Measurements from ENCODE around the gene HIVEP1. TPM values are rescaled to one million over a fixed set of nuclear protein-coding genes. Genes with fewer than 3 reads are reported as not detected.

The HIVEP1 gene
- total RNA-seq (2021), result 19.9 to 24.3 TPM (median 20.9 TPM) in 3 replicates
- Bru-seq, nascent RNA, result percentile 86 among the genes with signal in this experiment
- long read RNA-seq, experiment 1, full-length matches to known transcripts, result 1 of 24 reads
- long read RNA-seq, experiment 1, partial matches to known transcripts, result 14 of 24 reads
- long read RNA-seq, experiment 1, other reads (novel, unspliced or antisense), result 9 of 24 reads
- long read RNA-seq, experiment 2, partial matches to known transcripts, result 10 of 16 reads
- long read RNA-seq, experiment 2, other reads (novel, unspliced or antisense), result 6 of 16 reads
- long read RNA-seq, experiment 3, partial matches to known transcripts, result 0 of 1 reads
- long read RNA-seq, experiment 3, other reads (novel, unspliced or antisense), result 0 of 1 reads

GRCh38 chr6:12012038-12012557, at the start of gene HIVEP1:
Gene HIVEP1 (plus strand): TSS chr6:12012312. CDS start chr6:12015629, 3,317 bp downstream.
- H3K4me3 Mint-ChIP-seq, result peak within 1 kb of the TSS; percentile 93
- H3K36me3 Mint-ChIP-seq, result peaks cover 28% of the 10 kb centered on the region
- CTCF ChIA-PET, result interaction anchor here (0.6 kb wide), 1 partner anchor 591 kb away, joined by 3 read pairs; no protein-coding TSS in a partner anchor
- ATAC-seq, result no peak
- H3K27ac Mint-ChIP-seq, result peak within 1 kb of the TSS; percentile 98
- H3K9me3 Mint-ChIP-seq, result peaks cover 15% of the 10 kb centered on the region
- peaks cover 36% of the 10 kb centered on the region for H3K4me1 Mint-ChIP-seq
- no peaks in the 10 kb centered on the region; the same call in 1 of the 2 replicates for H3K27me3 Mint-ChIP-seq (ENCODE audit: low read depth)
- DNase-seq (ENCODE audit: low spot score), result peak; percentile 41
- POLR2A ChIA-PET, result interaction anchor here (0.6 to 1.6 kb wide), 5 partner anchors 61 to 355 kb away, joined by 3 to 4 read pairs (median 3); no protein-coding TSS in a partner anchor
- TF ChIP-seq GRHL2 (CRISPR knock-in tag; IDR thresholded peaks at IDR 0.05; ENCODE audit: insufficient replicate concordance, severe bottlenecking), result no peak
- TF ChIP-seq USF2 (CRISPR knock-in tag; IDR thresholded peaks at IDR 0.05), result no peak
- no peak for TF ChIP-seq TEAD4 (CRISPR knock-in tag; IDR thresholded peaks at IDR 0.05)
- no peak for TF ChIP-seq ATF6 (CRISPR knock-in tag; IDR thresholded peaks at IDR 0.05)
- no peak for TF ChIP-seq GABPB1 (CRISPR knock-in tag; IDR thresholded peaks at IDR 0.05)
- TF ChIP-seq ZNF423 (CRISPR knock-in tag; IDR thresholded peaks at IDR 0.05), result no peak
- no peak for TF ChIP-seq NR2C2 (CRISPR knock-in tag; IDR thresholded peaks at IDR 0.05)
- no peak for TF ChIP-seq NR1H2 (CRISPR knock-in tag; IDR thresholded peaks at IDR 0.05)
- TF ChIP-seq RELA (CRISPR knock-in tag; IDR thresholded peaks at IDR 0.05; ENCODE audit: borderline replicate concordance), result no peak
- no peak for TF ChIP-seq ELF4 (CRISPR knock-in tag; IDR thresholded peaks at IDR 0.05; ENCODE audit: low read depth)
- TF ChIP-seq TP53 (CRISPR knock-in tag; IDR thresholded peaks at IDR 0.05), result no peak
- TF ChIP-seq CBFB (CRISPR knock-in tag; IDR thresholded peaks at IDR 0.05; ENCODE audit: low read depth), result no peak
- no peak for TF ChIP-seq ESRRA (CRISPR knock-in tag; IDR thresholded peaks at IDR 0.05; ENCODE audit: borderline replicate concordance)
- no peak for TF ChIP-seq ZMAT4 (CRISPR knock-in tag; IDR thresholded peaks at IDR 0.05)

GRCh38 chr6:11963756-11964500, 48.2 kb upstream of the HIVEP1 start:
- no peaks in the 10 kb centered on the region for H3K36me3 Mint-ChIP-seq
- ChIA-PET POLR2A (no interaction called here), CTCF (no interaction called here)
- no peak for TF ChIP-seq HMGXB4 (CRISPR knock-in tag; IDR thresholded peaks at IDR 0.05)
- no peak for TF ChIP-seq ETV6 (CRISPR knock-in tag; IDR thresholded peaks at IDR 0.05)
- TF ChIP-seq KAT7 (CRISPR knock-in tag; IDR thresholded peaks at IDR 0.05; ENCODE audit: borderline replicate concordance), result no peak
- TF ChIP-seq ZBTB43 (CRISPR knock-in tag; IDR thresholded peaks at IDR 0.05), result no peak
- TF ChIP-seq NFYB (CRISPR knock-in tag; conservative IDR thresholded peaks at IDR 0.05; ENCODE audit: low read depth), result no peak
- TF ChIP-seq JUN (CRISPR knock-in tag; IDR thresholded peaks at IDR 0.05), result no peak
- TF ChIP-seq MAX (CRISPR knock-in tag; IDR thresholded peaks at IDR 0.05), result no peak
- DNase-seq (ENCODE audit: low spot score) (no peak), ATAC-seq (no peak)
- H3K4me3 Mint-ChIP-seq, result no peak overlapping the region
- no peaks in the 10 kb centered on the region for H3K27me3 Mint-ChIP-seq (ENCODE audit: low read depth)
- H3K4me1 Mint-ChIP-seq, result peaks cover 15% of the 10 kb centered on the region
- no peak overlapping the region for H3K27ac Mint-ChIP-seq
- peaks cover 6% of the 10 kb centered on the region for H3K9me3 Mint-ChIP-seq

Data from WTC11 (cell line).